OCI-LY7 (cell line): ENCODE measurements around the gene EOLA1. TPM values are rescaled to one million over a fixed set of nuclear protein-coding genes. Genes with fewer than 3 reads are reported as not detected.
"Not testable (repeated sequence)": the region's sequence is repeated elsewhere in the genome, so short reads cannot be mapped to it uniquely, and the experiment has no call there.

Source experiments
- BruUV-seq: library from RNA; stranded (reverse); fragments of 400-500 nt; replicated peaks from 2 replicates; lab custom pipeline; 2021; lab: Mats Ljungman, UMichigan
- CTCF ChIA-PET: fragments of 300-600 bp; sonication (Branson Sonifier 250); formaldehyde crosslinking; loops from one replicate; lab custom pipeline; 2022; ENCODE audit warnings: antibody characterized with exemption; ENCODE audit not compliant: unreplicated experiment; lab: Charles Lee
- POLR2A ChIA-PET: fragments of 300-600 bp; sonication (Branson Sonifier 250); formaldehyde crosslinking; loops from one replicate; lab custom pipeline; 2022; ENCODE audit warnings: antibody characterized with exemption; lab: Charles Lee
- DNase-seq: peaks from one replicate; pipeline ENCODE4 v3.0.0-alpha.2; 2015; ENCODE audit warnings: low spot score
- H2AFZ ChIP-seq: fragments of 200-600 bp; sonication (generic), shearing (Covaris generic); 2 replicates; pipeline ENCODE4 v1.6.1; 2014; ENCODE audit warnings: mild to moderate bottlenecking, antibody characterized with exemption, low read length, moderate library complexity
- H3K27ac ChIP-seq: fragments of 200-600 bp; sonication (generic); 2 replicates; pipeline ENCODE4 v1.5.1; 2014; ENCODE audit warnings: mixed run types, low read depth, mild to moderate bottlenecking, moderate library complexity, low read length, inconsistent platforms; ENCODE audit not compliant: poor library complexity, severe bottlenecking
- H3K36me3 ChIP-seq: fragments of 200-600 bp; sonication (generic); 2 replicates; pipeline ENCODE4 v1.6.1; 2014; ENCODE audit warnings: mild to moderate bottlenecking, antibody characterized with exemption, low read length, moderate library complexity, mixed read lengths; ENCODE audit not compliant: insufficient read depth
- H3K4me1 ChIP-seq: fragments of 200-600 bp; sonication (generic); 2 replicates; pipeline ENCODE4 v1.5.1; 2014; ENCODE audit warnings: mild to moderate bottlenecking, low read length; ENCODE audit not compliant: insufficient read depth, poor library complexity, severe bottlenecking
- H3K4me2 ChIP-seq: fragments of 200-600 bp; sonication (generic); 2 replicates; pipeline ENCODE4 v1.6.1; 2014; ENCODE audit warnings: mild to moderate bottlenecking, low read length
- H3K4me3 ChIP-seq: fragments of 200-600 bp; sonication (generic); 2 replicates; pipeline ENCODE4 v1.5.1; 2014; ENCODE audit warnings: mild to moderate bottlenecking, low read depth, low read length; ENCODE audit not compliant: poor library complexity, severe bottlenecking
- H3K79me2 ChIP-seq: fragments of 200-600 bp; sonication (generic); 2 replicates; pipeline ENCODE4 v1.6.1; 2016; ENCODE audit warnings: low read depth, mild to moderate bottlenecking, low read length, moderate library complexity, mixed read lengths; ENCODE audit not compliant: insufficient read depth
- H3K9me2 ChIP-seq: fragments of 200-600 bp; sonication (generic); 2 replicates; pipeline ENCODE4 v1.6.1; 2016; ENCODE audit warnings: mild to moderate bottlenecking, low read length, mixed read lengths; ENCODE audit not compliant: insufficient read depth
- H3K9me3 ChIP-seq: fragments of 200-600 bp; sonication (generic); 2 replicates; pipeline ENCODE4 v1.6.1; 2014; ENCODE audit warnings: mild to moderate bottlenecking, mixed run types, low read length, mixed read lengths
- H4K20me1 ChIP-seq: fragments of 200-600 bp; sonication (generic); 2 replicates; pipeline ENCODE4 v1.6.1; 2014; ENCODE audit warnings: mild to moderate bottlenecking, antibody characterized with exemption, low read length, moderate library complexity, mixed read lengths; ENCODE audit not compliant: insufficient read depth
- intact Hi-C: fragments of 100-400 bp; cut with micrococcal nuclease; formaldehyde crosslinking; loops from one replicate; pipeline ENCODE4 v1.10.0; 2022; ENCODE audit not compliant: unreplicated experiment
- total RNA-seq, 2 experiments: library from RNA; depleted of rRNA in 1 of 2; stranded (reverse); fragments of >200 nt in 1 of 2; shearing (Covaris generic) in 1 of 2; gene quantifications; 2 replicates each; pipeline ENCODE4 v1.2.3, GENCODE V29; 2014 to 2022

EOLA1 gene
- total RNA-seq, 2 experiments from 2014 or later = 13.0 to 22.9 TPM

DNA sequence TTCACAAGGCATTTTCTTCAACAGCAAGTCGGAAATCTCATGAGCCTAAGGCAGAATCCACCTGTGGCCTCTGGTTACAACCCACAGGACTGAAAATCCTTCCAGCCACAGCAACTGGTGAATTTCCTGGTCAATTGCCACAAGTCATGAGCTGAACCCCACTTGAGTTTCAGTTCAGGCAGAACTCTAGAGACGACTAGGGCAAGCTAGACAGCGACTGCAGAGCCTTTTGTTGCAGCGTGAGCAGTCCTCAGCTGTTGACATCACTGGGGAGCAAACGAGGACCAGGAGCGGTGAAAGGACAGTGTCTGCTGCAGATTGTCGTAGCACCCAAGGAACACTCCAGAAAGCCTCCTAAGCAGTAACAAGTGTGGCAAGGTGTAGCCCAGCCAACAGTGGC is 55.1 kb downstream of the EOLA1 start:
- H3K79me2 ChIP-seq, H3K4me1 ChIP-seq, intact Hi-C loops, H3K36me3 ChIP-seq, DNase-seq, H3K9me3 ChIP-seq, H3K27ac ChIP-seq, H2AFZ ChIP-seq, H3K4me3 ChIP-seq, BruUV-seq, H3K4me2 ChIP-seq, H4K20me1 ChIP-seq, CTCF ChIA-PET, POLR2A ChIA-PET, H3K9me2 ChIP-seq: not testable (repeated sequence)

Other genes with a start within 250 kb of the EOLA1 start
- 25.6 and 44.0 TPM in 2 replicates for gene IDS, start 35.7 kb upstream of the EOLA1 start, total RNA-seq (2014; rRNA removed; shearing (Covaris generic))
- 65.8 and 71.7 TPM in 2 replicates for gene IDS, start 35.7 kb upstream of the EOLA1 start, total RNA-seq (2022)
- not detected in 2 replicates for gene HSFX3, start 8.9 kb downstream of the EOLA1 start, total RNA-seq (2014; rRNA removed; shearing (Covaris generic))
- not detected in 2 replicates for gene HSFX3, start 8.9 kb downstream of the EOLA1 start, total RNA-seq (2022)
- gene MAGEA9B, start 46.4 kb downstream of the EOLA1 start, total RNA-seq (2014; rRNA removed; shearing (Covaris generic)) = not detected in 2 replicates
- not detected in 2 replicates for gene MAGEA9B, start 46.4 kb downstream of the EOLA1 start, total RNA-seq (2022)
- gene HSFX2, start 54.3 kb downstream of the EOLA1 start, total RNA-seq (2014; rRNA removed; shearing (Covaris generic)) = not detected in 2 replicates
- gene HSFX2, start 54.3 kb downstream of the EOLA1 start, total RNA-seq (2022) = not detected in 2 replicates
- 5.8 and 6.2 TPM in 2 replicates for gene TMEM185A, start 90.8 kb downstream of the EOLA1 start, total RNA-seq (2014; rRNA removed; shearing (Covaris generic))
- gene TMEM185A, start 90.8 kb downstream of the EOLA1 start, total RNA-seq (2022) = 14.5 and 19.3 TPM in 2 replicates
- not detected in 2 replicates for gene MAGEA11, start 171.0 kb downstream of the EOLA1 start, total RNA-seq (2014; rRNA removed; shearing (Covaris generic))
- not detected in 2 replicates for gene MAGEA11, start 171.0 kb downstream of the EOLA1 start, total RNA-seq (2022)
- 0.73 TPM in 1 of 2 replicates, not detected in the other for gene HSFX1, start 233.1 kb downstream of the EOLA1 start, total RNA-seq (2014; rRNA removed; shearing (Covaris generic))
- gene HSFX1, start 233.1 kb downstream of the EOLA1 start, total RNA-seq (2022) = 0.52 and 0.80 TPM in 2 replicates
- gene MAGEA9, start 240.9 kb downstream of the EOLA1 start, total RNA-seq (2014; rRNA removed; shearing (Covaris generic)) = not detected in 2 replicates
- not detected in 2 replicates for gene MAGEA9, start 240.9 kb downstream of the EOLA1 start, total RNA-seq (2022)